Lower leg skin (tissue), 4 donors: ENCODE measurements around the gene SNRK. TPM values are rescaled to one million over a fixed set of nuclear protein-coding genes. Genes with fewer than 3 reads are reported as not detected.

Source experiments
- DNase-seq, 2 donors: peaks; one replicate each; pipeline ENCODE4 v3.0.0-alpha.2; 2019; ENCODE audit warnings: low spot score in 2 of 2
- H3K4me3 ChIP-seq: fragments of 200-600 bp; sonication (generic); 2 replicates; pipeline ENCODE4 v1.5.1; 2017; ENCODE audit warnings: mild to moderate bottlenecking, low read depth; ENCODE audit not compliant: poor library complexity, severe bottlenecking
- POLR2A ChIP-seq, 2 donors: fragments of 450-650 bp; IDR thresholded peaks; one replicate each; pipeline ENCODE4 v1.6.1; 2016 to 2017; ENCODE audit warnings: antibody characterized with exemption in 2 of 2, mild to moderate bottlenecking in 1 of 2, moderate library complexity in 1 of 2
- WGBS, 2 donors: methylation state at CpG; one replicate each; pipeline ENCODE4 v1.1.5; 2018; 5-methylcytosine and 5-hydroxymethylcytosine counted together
- intact Hi-C: fragments of 100-400 bp; cut with DNase I; formaldehyde crosslinking; loops from one replicate; pipeline ENCODE4 v1.15.0; 2023; ENCODE audit warnings: low total_unique reads
- total RNA-seq, 4 donors: library from RNA; depleted of rRNA; stranded (reverse); fragments of >200 nt; gene quantifications; one replicate each; pipeline ENCODE4 v1.1.0, GENCODE V29; 2016
- TF ChIP-seq, protein P1 (sequence below), 3 donors: fragments of 450-650 bp; IDR thresholded peaks; one replicate each; pipeline ENCODE4 v1.5.1; 2016; ENCODE audit warnings: antibody characterized with exemption in 3 of 3, mild to moderate bottlenecking in 3 of 3, moderate library complexity in 2 of 3

Gene SNRK
- total RNA-seq, 4 donors from 2014 or later: 59.8 to 180 (median 79.9) TPM

DNA sequence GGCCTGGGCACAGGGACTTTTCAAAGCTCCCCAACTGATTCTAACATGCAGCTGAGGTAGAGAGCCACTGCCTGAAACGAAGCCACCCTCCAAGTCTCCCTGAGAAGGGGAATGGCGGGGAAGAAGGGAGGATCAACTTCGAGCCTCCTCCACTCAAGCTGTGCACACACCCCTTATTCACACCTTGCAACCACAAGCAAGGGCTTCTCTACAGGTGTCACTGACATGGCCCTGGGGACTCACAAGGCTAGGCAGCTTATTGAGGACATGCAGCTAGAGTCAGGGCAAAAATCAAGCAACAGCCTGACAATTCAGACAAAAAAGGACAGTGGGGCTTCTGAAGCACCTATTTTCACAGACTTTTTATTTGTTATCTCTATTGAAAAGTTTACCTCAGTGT lies 85.2 kb downstream of the SNRK start:
- no peak overlapping the region for H3K4me3 ChIP-seq
- no peak for DNase-seq
- intact Hi-C loops: no loop called here
- 79 to 92% methylated on average over 3 of the region's 3 CpGs for WGBS, 2 donors
- TF ChIP-seq, protein P1, sequence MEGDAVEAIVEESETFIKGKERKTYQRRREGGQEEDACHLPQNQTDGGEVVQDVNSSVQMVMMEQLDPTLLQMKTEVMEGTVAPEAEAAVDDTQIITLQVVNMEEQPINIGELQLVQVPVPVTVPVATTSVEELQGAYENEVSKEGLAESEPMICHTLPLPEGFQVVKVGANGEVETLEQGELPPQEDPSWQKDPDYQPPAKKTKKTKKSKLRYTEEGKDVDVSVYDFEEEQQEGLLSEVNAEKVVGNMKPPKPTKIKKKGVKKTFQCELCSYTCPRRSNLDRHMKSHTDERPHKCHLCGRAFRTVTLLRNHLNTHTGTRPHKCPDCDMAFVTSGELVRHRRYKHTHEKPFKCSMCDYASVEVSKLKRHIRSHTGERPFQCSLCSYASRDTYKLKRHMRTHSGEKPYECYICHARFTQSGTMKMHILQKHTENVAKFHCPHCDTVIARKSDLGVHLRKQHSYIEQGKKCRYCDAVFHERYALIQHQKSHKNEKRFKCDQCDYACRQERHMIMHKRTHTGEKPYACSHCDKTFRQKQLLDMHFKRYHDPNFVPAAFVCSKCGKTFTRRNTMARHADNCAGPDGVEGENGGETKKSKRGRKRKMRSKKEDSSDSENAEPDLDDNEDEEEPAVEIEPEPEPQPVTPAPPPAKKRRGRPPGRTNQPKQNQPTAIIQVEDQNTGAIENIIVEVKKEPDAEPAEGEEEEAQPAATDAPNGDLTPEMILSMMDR (IDR thresholded peaks at IDR 0.05): no peak
- TF ChIP-seq POLR2A (IDR thresholded peaks at IDR 0.05): no peak

DNA sequence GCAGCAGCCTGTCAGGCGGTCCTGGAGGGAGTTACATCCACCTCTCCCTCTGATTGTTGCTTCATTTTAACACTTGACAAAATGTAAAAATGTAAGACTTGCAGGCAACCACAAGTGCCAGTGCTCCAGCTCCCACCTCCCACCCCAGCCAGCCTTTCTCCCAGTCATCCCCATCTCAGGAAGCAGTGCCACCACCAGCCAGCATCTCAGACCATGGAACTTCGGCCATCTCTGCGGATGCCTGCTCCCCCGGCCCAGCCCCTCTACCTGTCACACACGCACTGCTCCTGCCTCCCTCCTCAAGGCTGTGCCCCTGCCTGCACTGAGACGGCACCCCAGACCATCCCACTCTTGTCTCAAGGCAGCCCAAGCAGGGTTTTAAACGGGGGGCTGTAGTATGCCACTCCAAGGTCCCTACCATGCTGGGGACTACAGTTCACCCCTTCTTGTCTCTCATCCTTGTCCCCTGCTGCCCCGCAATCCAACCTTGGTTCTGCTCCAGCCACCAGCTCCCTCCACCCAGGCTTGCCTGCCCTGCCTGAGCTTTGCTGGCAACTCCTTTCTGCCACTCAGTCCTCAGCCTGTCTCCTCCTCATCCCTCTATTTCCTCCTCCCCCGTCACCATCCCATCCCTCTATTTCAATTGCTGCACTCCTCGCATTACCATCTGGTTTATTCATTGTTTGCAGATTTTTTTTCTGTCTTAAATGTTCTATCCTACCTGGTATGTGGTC lies 85.8 kb downstream of the SNRK start:
- peak in 1 of 2 donors; percentile 70 for DNase-seq
- 92 to 94% methylated on average over 10 of the region's 10 CpGs for WGBS, 2 donors
- H3K4me3 ChIP-seq: no peak overlapping the region
- TF ChIP-seq, protein P1 (IDR thresholded peaks at IDR 0.05): no peak
- TF ChIP-seq POLR2A (IDR thresholded peaks at IDR 0.05): no peak
- intact Hi-C loops: no loop called here

DNA sequence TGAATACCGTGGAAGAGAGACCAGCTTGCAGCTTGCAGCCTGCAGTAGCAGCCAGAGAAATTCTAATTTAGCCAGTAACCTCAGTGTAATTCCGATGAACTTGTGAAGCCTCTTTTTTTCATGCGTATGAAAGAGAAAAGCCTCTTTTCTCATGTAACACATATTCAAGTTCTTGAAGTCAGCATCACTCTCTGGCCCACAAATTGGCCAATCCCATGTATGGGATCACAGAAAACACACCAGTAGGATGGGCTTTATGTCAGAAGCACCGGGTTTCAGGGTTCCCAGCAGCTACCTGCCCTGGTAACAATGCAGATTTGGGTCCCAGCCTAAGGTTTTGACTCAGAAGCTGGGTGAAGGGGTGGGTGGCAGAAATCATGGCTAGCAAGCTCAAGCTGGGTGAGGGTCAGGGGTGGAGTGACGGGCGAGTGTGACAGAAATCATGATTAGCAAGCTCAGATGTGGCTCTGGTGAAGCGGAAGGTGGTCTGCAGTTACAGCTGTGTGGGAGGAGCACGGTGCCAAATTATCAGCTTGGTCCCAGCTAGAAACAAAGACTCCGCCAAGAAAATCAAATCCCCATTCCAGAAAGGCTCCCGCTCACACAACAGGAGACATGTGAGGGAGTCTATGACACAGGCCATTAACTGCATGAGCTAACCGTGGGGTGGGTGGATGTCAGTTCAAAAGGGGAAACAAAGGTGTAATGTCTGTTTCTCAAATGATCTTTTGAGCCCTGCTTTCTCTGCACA lies 86.6 kb downstream of the SNRK start:
- WGBS, 2 donors: 88% methylated on average over 11 of the region's 11 CpGs
- intact Hi-C loops: no loop called here
- no peak overlapping the region for H3K4me3 ChIP-seq
- TF ChIP-seq, protein P1 (IDR thresholded peaks at IDR 0.05): no peak
- TF ChIP-seq POLR2A (IDR thresholded peaks at IDR 0.05): no peak
- DNase-seq: peak in 1 of 2 donors; percentile 43

DNA sequence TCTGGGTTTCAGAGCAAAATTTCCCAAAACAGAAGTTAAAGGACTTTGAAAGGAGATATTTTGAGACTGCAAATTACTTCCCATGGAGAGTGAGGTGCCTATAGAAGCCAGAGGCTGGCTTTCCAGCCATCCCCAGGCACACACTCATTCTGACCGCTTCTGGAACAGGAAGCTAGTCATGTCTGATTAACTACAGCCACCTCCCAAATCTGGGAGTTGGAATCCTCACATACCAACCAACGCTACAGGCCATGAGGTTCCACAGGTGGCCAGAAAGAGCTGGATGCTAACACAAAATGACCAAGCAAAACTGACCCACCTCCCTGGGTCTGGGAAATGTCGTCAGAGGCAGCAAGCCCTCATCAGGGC lies 87.2 kb downstream of the SNRK start:
- no peak overlapping the region for H3K4me3 ChIP-seq
- WGBS, 2 donors: 95 to 96% methylated on average over 3 of the region's 3 CpGs
- no peak for TF ChIP-seq POLR2A (IDR thresholded peaks at IDR 0.05)
- TF ChIP-seq, protein P1 (IDR thresholded peaks at IDR 0.05): no peak
- intact Hi-C loops: no loop called here
- DNase-seq: no peak

DNA sequence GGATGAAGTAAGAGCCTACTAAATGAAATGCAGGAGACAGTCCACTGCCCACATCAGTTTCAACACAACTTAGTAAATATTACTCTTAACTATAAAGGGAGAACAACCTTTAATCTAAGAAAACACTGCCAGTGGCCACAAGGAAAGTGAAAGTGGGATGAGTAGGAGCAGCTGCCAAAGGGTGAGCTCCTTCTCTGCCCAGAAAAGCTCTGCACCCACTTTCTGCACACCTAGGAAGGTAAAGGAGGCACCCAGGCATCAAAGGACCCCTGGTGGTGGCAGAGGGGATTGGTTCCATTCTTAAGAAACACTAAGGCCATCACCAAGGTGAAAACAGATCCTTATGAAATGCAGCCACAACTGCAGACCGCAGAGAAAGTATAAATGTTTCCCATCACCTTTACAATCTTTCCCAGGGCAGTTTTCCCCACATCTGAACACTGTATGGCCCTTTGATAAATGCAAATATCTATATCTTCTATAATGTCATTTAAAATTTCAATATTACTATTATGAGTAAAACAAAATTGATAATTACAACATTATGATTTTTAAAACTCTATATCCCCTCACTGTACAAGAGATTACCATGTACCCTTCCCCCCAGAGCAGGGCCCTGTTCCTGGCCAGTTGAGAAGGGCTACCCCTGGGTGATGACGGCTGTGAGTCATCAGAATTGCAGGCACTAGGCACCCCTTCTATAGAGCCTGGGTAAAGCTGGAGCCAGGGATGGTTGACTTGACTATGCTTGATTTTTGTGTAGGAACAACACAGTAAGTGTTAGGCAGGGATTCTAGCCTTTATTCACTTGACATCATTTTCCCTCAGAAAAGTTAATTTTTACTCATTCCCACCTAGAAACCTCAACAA lies 92.0 kb downstream of the SNRK start:
- WGBS, 2 donors: 93 to 97% methylated on average over 2 of the region's 2 CpGs
- no peak for DNase-seq
- intact Hi-C loops: no loop called here
- no peak for TF ChIP-seq POLR2A (IDR thresholded peaks at IDR 0.05)
- TF ChIP-seq, protein P1 (IDR thresholded peaks at IDR 0.05): no peak
- H3K4me3 ChIP-seq: no peak overlapping the region
